NCI-H2107 (cell line): ENCODE data around the gene BRD4.
A peak's percentile ranks its signal among the peaks of the same experiment; 100 is the strongest.
"Not testable (repeated sequence)": the region's sequence is repeated elsewhere in the genome, so short reads cannot be mapped to it uniquely, and the experiment has no call there.

Experiments
- DNase-seq: peaks from one replicate; lab custom pipeline; 2025; lab: John Stamatoyannopoulos, UW

The BRD4 gene

GRCh38 chr19:15360015-15360414 is 27.7 kb upstream of the BRD4 start:
- not testable (repeated sequence) for DNase-seq

GRCh38 chr19:15358918-15359317 is 26.6 kb upstream of the BRD4 start:
- no peak for DNase-seq

GRCh38 chr19:15357906-15358305 is 25.6 kb upstream of the BRD4 start:
- DNase-seq: no peak

GRCh38 chr19:15354566-15355296 is 22.4 kb upstream of the BRD4 start:
- DNase-seq: no peak

- DNase-seq: no peak
These were observed 21.6 kb upstream of the BRD4 start for GRCh38 chr19:15353908-15354307.

GRCh38 chr19:15352535-15352934 is 20.2 kb upstream of the BRD4 start:
- not testable (repeated sequence) for DNase-seq

- not testable (repeated sequence) for DNase-seq
These were observed 9.0 kb upstream of the BRD4 start for GRCh38 chr19:15341328-15341727.

GRCh38 chr19:15340086-15340485 is 7.7 kb upstream of the BRD4 start:
- no peak for DNase-seq

- no peak for DNase-seq
These were observed 4.9 kb upstream of the BRD4 start for GRCh38 chr19:15337202-15337601.

GRCh38 chr19:15335992-15336391 is 3.7 kb upstream of the BRD4 start:
- DNase-seq: not testable (repeated sequence)

- no peak for DNase-seq
These were observed 674 bp downstream of the BRD4 start for GRCh38 chr19:15331419-15332310.

GRCh38 chr19:15330801-15331418 is 1.4 kb downstream of the BRD4 start:
- DNase-seq: no peak

- DNase-seq: no peak
These were observed 4.0 kb downstream of the BRD4 start for GRCh38 chr19:15328312-15328711.

GRCh38 chr19:15324791-15325519 is 7.4 kb downstream of the BRD4 start:
- DNase-seq: no peak

GRCh38 chr19:15323496-15324235 is 8.7 kb downstream of the BRD4 start:
- DNase-seq: no peak

- no peak for DNase-seq
These were observed 10.6 kb downstream of the BRD4 start for GRCh38 chr19:15321739-15322138.

GRCh38 chr19:15320116-15320515 is 12.2 kb downstream of the BRD4 start:
- DNase-seq: no peak

GRCh38 chr19:15318241-15318691 is 14.1 kb downstream of the BRD4 start:
- no peak for DNase-seq

- DNase-seq: no peak
These were observed 14.8 kb downstream of the BRD4 start for GRCh38 chr19:15317392-15318071.

GRCh38 chr19:15316498-15316897 is 15.8 kb downstream of the BRD4 start:
- DNase-seq: no peak

- DNase-seq: peak; percentile 68
These were observed 17.2 kb downstream of the BRD4 start for GRCh38 chr19:15315101-15315500.
